HEK293 (cell line): Measurements from ENCODE around the gene SFXN4.

Source experiments
- GLI4 ChIP-seq: fragments of 450-650 bp; formaldehyde crosslinking; IDR thresholded peaks from 2 replicates; pipeline ENCODE4 v1.5.1; 2016; ENCODE audit warnings: missing biosample characterization, missing genetic modification characterization
- MZF1 ChIP-seq: fragments of 450-650 bp; formaldehyde crosslinking; IDR thresholded peaks from 2 replicates; pipeline ENCODE4 v1.5.1; 2017; ENCODE audit warnings: missing biosample characterization, missing genetic modification characterization, borderline replicate concordance
- SP2 ChIP-seq: fragments of 450-650 bp; formaldehyde crosslinking; IDR thresholded peaks from 2 replicates; pipeline ENCODE4 v1.5.1; 2016; ENCODE audit warnings: missing biosample characterization, missing genetic modification characterization
- SP7 ChIP-seq: fragments of 450-650 bp; formaldehyde crosslinking; IDR thresholded peaks from 2 replicates; pipeline ENCODE4 v1.5.1; 2016; ENCODE audit warnings: missing biosample characterization, missing genetic modification characterization
- ZNF626 ChIP-seq: fragments of 450-650 bp; sonication (Bioruptor Pico); formaldehyde crosslinking; IDR thresholded peaks from 2 replicates; pipeline ENCODE4 v1.5.1; 2018; ENCODE audit warnings: missing biosample characterization, missing genetic modification characterization, inconsistent platforms
- ZNF677 ChIP-seq: fragments of 450-650 bp; IDR thresholded peaks from 2 replicates; pipeline ENCODE4 v1.5.0; 2018; ENCODE audit warnings: missing biosample characterization, mild to moderate bottlenecking, missing genetic modification characterization, moderate library complexity
- TF ChIP-seq, protein P1 (sequence below): fragments of 450-650 bp; formaldehyde crosslinking; IDR thresholded peaks from 2 replicates; pipeline ENCODE4 v1.5.1; 2016; ENCODE audit warnings: missing biosample characterization, missing genetic modification characterization
- TF ChIP-seq, protein P2 (sequence below): fragments of 450-650 bp; formaldehyde crosslinking; IDR thresholded peaks from 2 replicates; pipeline ENCODE4 v1.5.1; 2016; ENCODE audit warnings: missing biosample characterization, missing genetic modification characterization
- TF ChIP-seq, protein P3 (sequence below): sonication (generic); formaldehyde crosslinking; IDR thresholded peaks from 2 replicates; pipeline ENCODE4 v1.8.1; 2022; ENCODE audit warnings: mild to moderate bottlenecking, moderate library complexity, missing genetic modification reagents

DNA sequence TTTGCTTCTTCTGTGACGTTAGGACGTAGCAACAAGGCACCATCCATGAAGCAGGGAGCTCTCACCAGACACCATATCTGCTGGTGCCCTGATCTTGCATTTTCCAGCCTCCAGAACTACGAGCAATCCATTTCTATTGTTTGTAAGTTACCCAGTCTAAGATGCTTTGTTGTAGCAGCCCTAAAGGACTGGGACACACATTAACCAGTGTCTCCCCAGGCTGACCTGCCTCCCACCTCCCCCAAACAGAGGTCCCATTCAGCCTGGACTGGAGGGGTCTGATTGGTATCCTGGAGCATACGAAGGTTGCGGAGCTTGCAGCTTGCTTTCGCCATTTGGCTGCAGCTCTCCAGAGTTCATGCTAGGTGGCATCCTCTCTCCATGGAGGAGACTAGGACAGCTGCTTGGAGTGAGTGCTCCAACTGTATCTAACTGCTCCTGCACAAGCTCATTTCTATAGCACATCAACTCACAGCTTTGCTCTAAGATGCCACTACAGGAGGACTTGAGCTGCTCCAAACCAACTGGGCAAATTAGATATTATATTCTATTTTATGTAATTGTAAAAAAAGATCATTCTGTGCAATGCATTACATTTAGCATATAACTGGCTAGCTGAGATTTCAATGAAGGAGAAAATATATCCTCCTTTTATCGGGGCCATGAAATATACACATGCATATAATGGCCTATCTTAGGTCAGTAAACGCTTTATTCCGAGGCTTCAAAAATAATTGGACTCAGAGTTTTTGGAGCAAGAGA is 33.9 kb upstream of the SFXN4 start:
- TF ChIP-seq, protein P1, sequence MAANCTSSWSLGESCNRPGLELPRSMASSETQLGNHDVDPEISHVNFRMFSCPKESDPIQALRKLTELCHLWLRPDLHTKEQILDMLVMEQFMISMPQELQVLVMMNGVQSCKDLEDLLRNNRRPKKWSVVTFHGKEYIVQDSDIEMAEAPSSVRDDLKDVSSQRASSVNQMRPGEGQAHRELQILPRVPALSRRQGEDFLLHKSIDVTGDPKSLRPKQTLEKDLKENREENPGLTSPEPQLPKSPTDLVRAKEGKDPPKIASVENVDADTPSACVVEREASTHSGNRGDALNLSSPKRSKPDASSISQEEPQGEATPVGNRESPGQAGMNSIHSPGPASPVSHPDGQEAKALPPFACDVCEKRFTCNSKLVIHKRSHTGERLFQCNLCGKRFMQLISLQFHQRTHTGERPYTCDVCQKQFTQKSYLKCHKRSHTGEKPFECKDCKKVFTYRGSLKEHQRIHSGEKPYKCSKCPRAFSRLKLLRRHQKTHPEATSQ (tag by site-specific recombination): no peak
- TF ChIP-seq ZNF677 (tag by site-specific recombination) (no peak), GLI4 (tag by site-specific recombination) (no peak), SP7 (no peak), SP2 (tag by site-specific recombination) (no peak), MZF1 (tag by site-specific recombination) (no peak), ZNF626 (no peak)
- TF ChIP-seq, protein P2, sequence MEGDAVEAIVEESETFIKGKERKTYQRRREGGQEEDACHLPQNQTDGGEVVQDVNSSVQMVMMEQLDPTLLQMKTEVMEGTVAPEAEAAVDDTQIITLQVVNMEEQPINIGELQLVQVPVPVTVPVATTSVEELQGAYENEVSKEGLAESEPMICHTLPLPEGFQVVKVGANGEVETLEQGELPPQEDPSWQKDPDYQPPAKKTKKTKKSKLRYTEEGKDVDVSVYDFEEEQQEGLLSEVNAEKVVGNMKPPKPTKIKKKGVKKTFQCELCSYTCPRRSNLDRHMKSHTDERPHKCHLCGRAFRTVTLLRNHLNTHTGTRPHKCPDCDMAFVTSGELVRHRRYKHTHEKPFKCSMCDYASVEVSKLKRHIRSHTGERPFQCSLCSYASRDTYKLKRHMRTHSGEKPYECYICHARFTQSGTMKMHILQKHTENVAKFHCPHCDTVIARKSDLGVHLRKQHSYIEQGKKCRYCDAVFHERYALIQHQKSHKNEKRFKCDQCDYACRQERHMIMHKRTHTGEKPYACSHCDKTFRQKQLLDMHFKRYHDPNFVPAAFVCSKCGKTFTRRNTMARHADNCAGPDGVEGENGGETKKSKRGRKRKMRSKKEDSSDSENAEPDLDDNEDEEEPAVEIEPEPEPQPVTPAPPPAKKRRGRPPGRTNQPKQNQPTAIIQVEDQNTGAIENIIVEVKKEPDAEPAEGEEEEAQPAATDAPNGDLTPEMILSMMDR: peak; percentile 87
- TF ChIP-seq, protein P3, sequence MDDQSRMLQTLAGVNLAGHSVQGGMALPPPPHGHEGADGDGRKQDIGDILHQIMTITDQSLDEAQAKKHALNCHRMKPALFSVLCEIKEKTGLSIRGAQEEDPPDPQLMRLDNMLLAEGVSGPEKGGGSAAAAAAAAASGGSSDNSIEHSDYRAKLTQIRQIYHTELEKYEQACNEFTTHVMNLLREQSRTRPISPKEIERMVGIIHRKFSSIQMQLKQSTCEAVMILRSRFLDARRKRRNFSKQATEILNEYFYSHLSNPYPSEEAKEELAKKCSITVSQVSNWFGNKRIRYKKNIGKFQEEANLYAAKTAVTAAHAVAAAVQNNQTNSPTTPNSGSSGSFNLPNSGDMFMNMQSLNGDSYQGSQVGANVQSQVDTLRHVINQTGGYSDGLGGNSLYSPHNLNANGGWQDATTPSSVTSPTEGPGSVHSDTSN: no peak
